NCI-H1436 (cell line): ENCODE measurements around the gene CYP2A7.
"Not testable (repeated sequence)": the region's sequence is repeated elsewhere in the genome, so short reads cannot be mapped to it uniquely, and the experiment has no call there.

Experiments used
- DNase-seq: peaks from one replicate; lab custom pipeline; 2025; lab: John Stamatoyannopoulos, UW

CYP2A7 gene

GRCh38 chr19:40842997-40843652, 38.9 kb downstream of the CYP2A7 start:
- not testable (repeated sequence) for DNase-seq

GRCh38 chr19:40842012-40842411, 40.0 kb downstream of the CYP2A7 start:
- DNase-seq = not testable (repeated sequence)

GRCh38 chr19:40838477-40838876, 43.6 kb downstream of the CYP2A7 start:
- DNase-seq = not testable (repeated sequence)

GRCh38 chr19:40836754-40837429, 45.1 kb downstream of the CYP2A7 start:
- no peak for DNase-seq

- DNase-seq = not testable (repeated sequence)
Observed at GRCh38 chr19:40833728-40834533, 48.1 kb downstream of the CYP2A7 start.

GRCh38 chr19:40832431-40832790, 49.6 kb downstream of the CYP2A7 start:
- DNase-seq = not testable (repeated sequence)

GRCh38 chr19:40831502-40832430, 50.3 kb downstream of the CYP2A7 start:
- DNase-seq = no peak

- not testable (repeated sequence) for DNase-seq
Observed at GRCh38 chr19:40830741-40831140, 51.3 kb downstream of the CYP2A7 start.

GRCh38 chr19:40829205-40829604, 52.8 kb downstream of the CYP2A7 start:
- DNase-seq = no peak

GRCh38 chr19:40827386-40828247, 54.4 kb downstream of the CYP2A7 start:
- DNase-seq = no peak

- not testable (repeated sequence) for DNase-seq
Observed at GRCh38 chr19:40826699-40827385, 55.2 kb downstream of the CYP2A7 start.

GRCh38 chr19:40826312-40826698, 55.7 kb downstream of the CYP2A7 start:
- not testable (repeated sequence) for DNase-seq

GRCh38 chr19:40825460-40826095, 56.5 kb downstream of the CYP2A7 start:
- not testable (repeated sequence) for DNase-seq
